Erythroblast (primary cell): ENCODE results near the gene ACTBL2.

Experiments
- GATA1 ChIP-seq: IDR thresholded peaks from 2 replicates; pipeline ENCODE4 v1.6.1; 2011; ENCODE audit warnings: low read depth, mild to moderate bottlenecking, control low read depth, low read length, moderate library complexity
- POLR2A ChIP-seq: IDR thresholded peaks from 2 replicates; pipeline ENCODE4 v1.6.1; 2011; ENCODE audit warnings: mild to moderate bottlenecking, low read length

GRCh38 chr5:57492632-57493031 lies 10.0 kb upstream of the ACTBL2 start:
- TF ChIP-seq POLR2A (no peak), GATA1 (no peak)
